ENCODE results near the gene TAS2R40.
"Not testable (repeated sequence)": the region's sequence is repeated elsewhere in the genome, so short reads cannot be mapped to it uniquely, and the experiment has no call there.

TAS2R40 gene
- 0 reads per million in 2 experiments for total RNA-seq

- DNase-seq (ENCODE audit: low read depth): no peak
These were observed at the start of gene TAS2R40 for GRCh38 chr7:143221737-143222136. Gene TAS2R40, plus strand, starts transcription at chr7:143222037. Its CDS starts 42 bp downstream, at chr7:143222079.

GRCh38 chr7:143172354-143172753 lies 49.5 kb upstream of the TAS2R40 start:
- DNase-seq (ENCODE audit: low read depth): no peak

GRCh38 chr7:143176128-143176527 lies 45.7 kb upstream of the TAS2R40 start:
- no peak for DNase-seq (ENCODE audit: low read depth)

- no peak for DNase-seq (ENCODE audit: low read depth)
These were observed 44.3 kb upstream of the TAS2R40 start for GRCh38 chr7:143177374-143178119.

- not testable (repeated sequence) for DNase-seq (ENCODE audit: low read depth)
These were observed 41.1 kb upstream of the TAS2R40 start for GRCh38 chr7:143180771-143181170.

GRCh38 chr7:143181349-143181748 lies 40.5 kb upstream of the TAS2R40 start:
- DNase-seq (ENCODE audit: low read depth): no peak

- no peak for DNase-seq (ENCODE audit: low read depth)
These were observed 38.8 kb upstream of the TAS2R40 start, which contains the start of gene TAS2R39 for GRCh38 chr7:143183024-143183423. Gene TAS2R39, plus strand, starts transcription at chr7:143183419. Its CDS starts 0 bp downstream, at chr7:143183419.

GRCh38 chr7:143185551-143185950 lies 36.3 kb upstream of the TAS2R40 start:
- DNase-seq (ENCODE audit: low read depth): no peak

- DNase-seq (ENCODE audit: low read depth): no peak
These were observed 32.8 kb upstream of the TAS2R40 start for GRCh38 chr7:143188994-143189393.

GRCh38 chr7:143193880-143194279 lies 28.0 kb upstream of the TAS2R40 start:
- DNase-seq (ENCODE audit: low read depth): no peak

GRCh38 chr7:143199040-143199439 lies 22.8 kb upstream of the TAS2R40 start:
- DNase-seq (ENCODE audit: low read depth): no peak

GRCh38 chr7:143202161-143202560 lies 19.7 kb upstream of the TAS2R40 start:
- no peak for DNase-seq (ENCODE audit: low read depth)

- DNase-seq (ENCODE audit: low read depth): no peak
These were observed 18.5 kb upstream of the TAS2R40 start for GRCh38 chr7:143203386-143203785.

GRCh38 chr7:143205560-143206293 lies 16.1 kb upstream of the TAS2R40 start:
- no peak for DNase-seq (ENCODE audit: low read depth)

GRCh38 chr7:143210541-143210940 lies 11.3 kb upstream of the TAS2R40 start:
- DNase-seq (ENCODE audit: low read depth): no peak

GRCh38 chr7:143213478-143213877 lies 8.4 kb upstream of the TAS2R40 start:
- DNase-seq (ENCODE audit: low read depth): not testable (repeated sequence)

- DNase-seq (ENCODE audit: low read depth): peak; percentile 50
These were observed 6.8 kb upstream of the TAS2R40 start for GRCh38 chr7:143214789-143215679.

- no peak for DNase-seq (ENCODE audit: low read depth)
These were observed 5.7 kb upstream of the TAS2R40 start for GRCh38 chr7:143216151-143216550.

GRCh38 chr7:143216686-143217085 lies 5.2 kb upstream of the TAS2R40 start:
- no peak for DNase-seq (ENCODE audit: low read depth)

GRCh38 chr7:143217806-143218205 lies 4.0 kb upstream of the TAS2R40 start:
- DNase-seq (ENCODE audit: low read depth): no peak

- no peak for DNase-seq (ENCODE audit: low read depth)
These were observed 551 bp upstream of the TAS2R40 start for GRCh38 chr7:143221286-143221685.

- no peak for DNase-seq (ENCODE audit: low read depth)
These were observed 945 bp downstream of the TAS2R40 start for GRCh38 chr7:143222782-143223181.
